K562 (cell line): ENCODE results near the gene ART1. TPM values are rescaled to one million over a fixed set of nuclear protein-coding genes. Genes with fewer than 3 reads are reported as not detected.

Experiments
- ATF2 ChIP-seq: sonication (generic); formaldehyde crosslinking; IDR thresholded peaks from 2 replicates; pipeline ENCODE4 v1.8.1; 2022; ENCODE audit warnings: missing genetic modification reagents
- CBX8 ChIP-seq: fragments of 200-600 bp; sonication (generic); IDR thresholded peaks from 2 replicates; pipeline ENCODE4 v1.6.1; 2012; ENCODE audit warnings: borderline replicate concordance, mixed run types, low read depth, mild to moderate bottlenecking, moderate library complexity, mixed read lengths, low read length, control low read depth, inconsistent platforms; ENCODE audit not compliant: poor library complexity, severe bottlenecking; ENCODE audit errors: extremely low read depth
- ETV1 ChIP-seq: fragments of 450-650 bp; conservative IDR thresholded peaks from 2 replicates; pipeline ENCODE4 v1.6.1; 2016; ENCODE audit warnings: missing genetic modification characterization, control low read depth, low read depth, missing compliant biosample characterization
- MEF2A ChIP-seq: IDR thresholded peaks from 2 replicates; pipeline ENCODE4 v1.6.1; 2011; ENCODE audit warnings: low read depth, mild to moderate bottlenecking, low read length, moderate library complexity; ENCODE audit not compliant: control insufficient read depth
- NFIX ChIP-seq: fragments of 250-450 bp; sonication (Bioruptor Pico); IDR thresholded peaks from 2 replicates; pipeline ENCODE4 v1.4.0; 2020; ENCODE audit warnings: low read depth, mild to moderate bottlenecking, moderate library complexity
- SLC30A9 ChIP-seq: fragments of 250-450 bp; sonication (Bioruptor Pico); IDR thresholded peaks from 2 replicates; pipeline ENCODE4 v1.8.0; 2022; ENCODE audit warnings: mild to moderate bottlenecking, moderate library complexity
- THRB ChIP-seq: fragments of 450-650 bp; formaldehyde crosslinking; conservative IDR thresholded peaks from 2 replicates; pipeline ENCODE4 v1.4.0; 2022; ENCODE audit warnings: mild to moderate bottlenecking, missing genetic modification characterization
- ZNF75A ChIP-seq: fragments of 450-650 bp; formaldehyde crosslinking; IDR thresholded peaks from 2 replicates; pipeline ENCODE4 v1.4.0; 2020; ENCODE audit warnings: mild to moderate bottlenecking
- polyA plus RNA-seq, 8 experiments: library from polyadenylated mRNA; depleted of rRNA in 4 of 8; stranded (reverse) in 5 of 8; unstranded in 3 of 8; fragments of >200 nt; fragmentation: Nextera tagmentation in 2 of 8; fragmentation: Illumina TruSeq in 1 of 8; extraction: Ambion mirVana in 2 of 8; extraction: Trizol in 1 of 8; gene quantifications; 2 replicates each; pipeline versions ENCODE4 v1.2.1 to v1.2.3, GENCODE V29; 2011 to 2014; ENCODE audit warnings: inconsistent platforms in 1 of 8, missing spikeins in 1 of 8
- total RNA-seq, 7 experiments: library from RNA; depleted of rRNA in 6 of 7; stranded (reverse); fragments of >200 nt in 6 of 7; fragmentation: Illumina TruSeq in 2 of 7; extraction: Trizol in 2 of 7; gene quantifications; 2 replicates each; pipeline versions ENCODE4 v1.2.1 to v1.2.3, GENCODE V29; 2011 to 2021; ENCODE audit warnings: low replicate concordance in 1 of 7
- TF ChIP-seq, protein P1 (sequence below): fragments of 250-450 bp; sonication (Bioruptor Pico); IDR thresholded peaks from 2 replicates; pipeline ENCODE4 v1.4.0; 2020
- TF ChIP-seq, protein P2 (sequence below): IDR thresholded peaks from 2 replicates; pipeline ENCODE4 v1.6.1; 2011; ENCODE audit not compliant: insufficient read length; ENCODE audit errors: extremely low read depth
- TF ChIP-seq, protein P3 (sequence below), 2 experiments: fragments of 450-650 bp; IDR thresholded peaks; 2 replicates each; pipeline ENCODE4 v1.6.1; 2018; ENCODE audit warnings: mild to moderate bottlenecking in 2 of 2, low read depth in 1 of 2; ENCODE audit not compliant: partially characterized antibody in 2 of 2

Gene ART1
- total and polyA plus RNA-seq, 9 of the 15 experiments (the other 6 are each of a cell fraction or from before 2014, with no cell fraction given) = not detected

DNA sequence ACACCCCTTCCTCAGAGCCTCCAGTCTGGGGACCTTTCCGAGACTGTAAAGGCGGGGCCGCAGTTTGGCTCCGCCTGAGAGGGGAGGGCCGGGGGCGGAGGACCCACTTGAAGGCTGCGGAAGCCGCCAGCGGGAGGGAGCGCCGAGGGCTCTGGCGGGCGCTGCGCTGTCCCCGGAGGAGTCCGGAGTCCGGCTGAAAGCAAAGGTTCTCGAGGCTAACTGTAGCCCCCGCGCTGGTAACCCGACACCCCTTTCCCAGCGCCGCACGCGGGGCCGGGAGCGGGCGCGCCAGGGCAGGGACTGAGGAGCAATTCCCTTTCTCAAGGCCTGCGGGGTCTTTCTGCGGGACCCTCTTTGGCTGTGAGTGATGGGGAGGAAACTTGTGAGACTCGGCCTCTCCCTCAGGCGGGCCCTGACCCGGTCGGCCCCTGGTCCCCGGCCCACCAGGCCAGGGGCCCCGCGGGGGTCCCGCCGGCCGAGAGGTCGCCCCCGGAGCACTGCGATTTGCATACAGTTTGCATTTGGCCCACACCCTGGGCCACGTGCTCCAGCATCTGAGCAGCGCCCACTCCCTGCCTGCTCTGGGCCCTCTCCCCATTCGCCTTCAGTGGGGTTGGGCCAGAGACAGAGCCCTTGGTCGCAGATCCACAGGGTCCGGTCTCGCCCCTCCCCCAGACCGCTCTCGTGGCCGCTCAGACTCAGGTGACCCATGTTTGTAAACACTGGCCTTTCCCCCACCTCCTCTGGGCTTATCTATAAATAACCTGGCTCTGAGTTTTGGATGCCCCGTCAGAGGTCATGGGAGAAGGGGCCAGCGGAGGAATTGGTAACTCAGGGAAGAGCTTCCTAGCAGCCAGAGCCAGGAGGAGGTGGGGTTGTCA, 2.6 kb upstream of the ART1 start (continued):
- TF ChIP-seq, protein P1, sequence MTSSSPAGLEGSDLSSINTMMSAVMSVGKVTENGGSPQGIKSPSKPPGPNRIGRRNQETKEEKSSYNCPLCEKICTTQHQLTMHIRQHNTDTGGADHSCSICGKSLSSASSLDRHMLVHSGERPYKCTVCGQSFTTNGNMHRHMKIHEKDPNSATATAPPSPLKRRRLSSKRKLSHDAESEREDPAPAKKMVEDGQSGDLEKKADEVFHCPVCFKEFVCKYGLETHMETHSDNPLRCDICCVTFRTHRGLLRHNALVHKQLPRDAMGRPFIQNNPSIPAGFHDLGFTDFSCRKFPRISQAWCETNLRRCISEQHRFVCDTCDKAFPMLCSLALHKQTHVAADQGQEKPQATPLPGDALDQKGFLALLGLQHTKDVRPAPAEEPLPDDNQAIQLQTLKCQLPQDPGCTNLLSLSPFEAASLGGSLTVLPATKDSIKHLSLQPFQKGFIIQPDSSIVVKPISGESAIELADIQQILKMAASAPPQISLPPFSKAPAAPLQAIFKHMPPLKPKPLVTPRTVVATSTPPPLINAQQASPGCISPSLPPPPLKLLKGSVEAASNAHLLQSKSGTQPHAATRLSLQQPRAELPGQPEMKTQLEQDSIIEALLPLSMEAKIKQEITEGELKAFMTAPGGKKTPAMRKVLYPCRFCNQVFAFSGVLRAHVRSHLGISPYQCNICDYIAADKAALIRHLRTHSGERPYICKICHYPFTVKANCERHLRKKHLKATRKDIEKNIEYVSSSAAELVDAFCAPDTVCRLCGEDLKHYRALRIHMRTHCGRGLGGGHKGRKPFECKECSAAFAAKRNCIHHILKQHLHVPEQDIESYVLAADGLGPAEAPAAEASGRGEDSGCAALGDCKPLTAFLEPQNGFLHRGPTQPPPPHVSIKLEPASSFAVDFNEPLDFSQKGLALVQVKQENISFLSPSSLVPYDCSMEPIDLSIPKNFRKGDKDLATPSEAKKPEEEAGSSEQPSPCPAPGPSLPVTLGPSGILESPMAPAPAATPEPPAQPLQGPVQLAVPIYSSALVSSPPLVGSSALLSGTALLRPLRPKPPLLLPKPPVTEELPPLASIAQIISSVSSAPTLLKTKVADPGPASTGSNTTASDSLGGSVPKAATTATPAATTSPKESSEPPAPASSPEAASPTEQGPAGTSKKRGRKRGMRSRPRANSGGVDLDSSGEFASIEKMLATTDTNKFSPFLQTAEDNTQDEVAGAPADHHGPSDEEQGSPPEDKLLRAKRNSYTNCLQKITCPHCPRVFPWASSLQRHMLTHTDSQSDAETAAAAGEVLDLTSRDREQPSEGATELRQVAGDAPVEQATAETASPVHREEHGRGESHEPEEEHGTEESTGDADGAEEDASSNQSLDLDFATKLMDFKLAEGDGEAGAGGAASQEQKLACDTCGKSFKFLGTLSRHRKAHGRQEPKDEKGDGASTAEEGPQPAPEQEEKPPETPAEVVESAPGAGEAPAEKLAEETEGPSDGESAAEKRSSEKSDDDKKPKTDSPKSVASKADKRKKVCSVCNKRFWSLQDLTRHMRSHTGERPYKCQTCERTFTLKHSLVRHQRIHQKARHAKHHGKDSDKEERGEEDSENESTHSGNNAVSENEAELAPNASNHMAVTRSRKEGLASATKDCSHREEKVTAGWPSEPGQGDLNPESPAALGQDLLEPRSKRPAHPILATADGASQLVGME (CRISPR knock-in tag) = no peak
- TF ChIP-seq MEF2A (peak; percentile 72; the same call in 1 of the 2 replicates), ETV1 (peak; percentile 64), SLC30A9 (no peak), NFIX (CRISPR knock-in tag) (no peak), ATF2 (CRISPR knock-in tag) (no peak), CBX8 (no peak), ZNF75A (CRISPR knock-in tag) (no peak), THRB (CRISPR knock-in tag) (no peak)
- TF ChIP-seq, protein P2, sequence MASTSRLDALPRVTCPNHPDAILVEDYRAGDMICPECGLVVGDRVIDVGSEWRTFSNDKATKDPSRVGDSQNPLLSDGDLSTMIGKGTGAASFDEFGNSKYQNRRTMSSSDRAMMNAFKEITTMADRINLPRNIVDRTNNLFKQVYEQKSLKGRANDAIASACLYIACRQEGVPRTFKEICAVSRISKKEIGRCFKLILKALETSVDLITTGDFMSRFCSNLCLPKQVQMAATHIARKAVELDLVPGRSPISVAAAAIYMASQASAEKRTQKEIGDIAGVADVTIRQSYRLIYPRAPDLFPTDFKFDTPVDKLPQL = no peak
- TF ChIP-seq, protein P3, sequence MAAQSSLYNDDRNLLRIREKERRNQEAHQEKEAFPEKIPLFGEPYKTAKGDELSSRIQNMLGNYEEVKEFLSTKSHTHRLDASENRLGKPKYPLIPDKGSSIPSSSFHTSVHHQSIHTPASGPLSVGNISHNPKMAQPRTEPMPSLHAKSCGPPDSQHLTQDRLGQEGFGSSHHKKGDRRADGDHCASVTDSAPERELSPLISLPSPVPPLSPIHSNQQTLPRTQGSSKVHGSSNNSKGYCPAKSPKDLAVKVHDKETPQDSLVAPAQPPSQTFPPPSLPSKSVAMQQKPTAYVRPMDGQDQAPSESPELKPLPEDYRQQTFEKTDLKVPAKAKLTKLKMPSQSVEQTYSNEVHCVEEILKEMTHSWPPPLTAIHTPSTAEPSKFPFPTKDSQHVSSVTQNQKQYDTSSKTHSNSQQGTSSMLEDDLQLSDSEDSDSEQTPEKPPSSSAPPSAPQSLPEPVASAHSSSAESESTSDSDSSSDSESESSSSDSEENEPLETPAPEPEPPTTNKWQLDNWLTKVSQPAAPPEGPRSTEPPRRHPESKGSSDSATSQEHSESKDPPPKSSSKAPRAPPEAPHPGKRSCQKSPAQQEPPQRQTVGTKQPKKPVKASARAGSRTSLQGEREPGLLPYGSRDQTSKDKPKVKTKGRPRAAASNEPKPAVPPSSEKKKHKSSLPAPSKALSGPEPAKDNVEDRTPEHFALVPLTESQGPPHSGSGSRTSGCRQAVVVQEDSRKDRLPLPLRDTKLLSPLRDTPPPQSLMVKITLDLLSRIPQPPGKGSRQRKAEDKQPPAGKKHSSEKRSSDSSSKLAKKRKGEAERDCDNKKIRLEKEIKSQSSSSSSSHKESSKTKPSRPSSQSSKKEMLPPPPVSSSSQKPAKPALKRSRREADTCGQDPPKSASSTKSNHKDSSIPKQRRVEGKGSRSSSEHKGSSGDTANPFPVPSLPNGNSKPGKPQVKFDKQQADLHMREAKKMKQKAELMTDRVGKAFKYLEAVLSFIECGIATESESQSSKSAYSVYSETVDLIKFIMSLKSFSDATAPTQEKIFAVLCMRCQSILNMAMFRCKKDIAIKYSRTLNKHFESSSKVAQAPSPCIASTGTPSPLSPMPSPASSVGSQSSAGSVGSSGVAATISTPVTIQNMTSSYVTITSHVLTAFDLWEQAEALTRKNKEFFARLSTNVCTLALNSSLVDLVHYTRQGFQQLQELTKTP (IDR thresholded peaks at IDR 0.05; ENCODE audit: low read depth in 1 of 2, partially characterized antibody in 2 of 2) = no peak
